Kidney (tissue), 14 donors: Measurements from ENCODE around the gene ATAD2B. TPM values are rescaled to one million over a fixed set of nuclear protein-coding genes. Genes with fewer than 3 reads are reported as not detected.

Source experiments
- DNase-seq, 5 donors: peaks; one replicate each; pipeline ENCODE4 v3.0.0-alpha.2; 2013 to 2020
- FAIRE-seq: peaks from 2 replicates; lab custom pipeline; 2012; peaks lifted over from hg19 to GRCh38; lab: Jason Lieb, UNC
- H3K27ac ChIP-seq, 2 donors: one replicate each; pipeline ENCODE4 v1.7.0; 2013; ENCODE audit warnings: low read depth in 2 of 2, low read length in 2 of 2, inconsistent platforms in 1 of 2
- H3K27me3 ChIP-seq: one replicate; pipeline ENCODE4 v1.7.1; 2013; ENCODE audit warnings: low read length, inconsistent platforms; ENCODE audit not compliant: control insufficient read depth, insufficient read depth
- H3K36me3 ChIP-seq, 3 donors: one replicate each; pipeline versions ENCODE4 v1.7.0 to v1.7.1; 2013; ENCODE audit warnings: low read length in 3 of 3, control low read depth in 1 of 3, inconsistent platforms in 1 of 3; ENCODE audit not compliant: insufficient read depth in 3 of 3, control insufficient read depth in 2 of 3
- H3K4me1 ChIP-seq, 3 donors: one replicate each; pipeline versions ENCODE4 v1.7.0 to v1.7.1; 2013; ENCODE audit warnings: low read length in 3 of 3, inconsistent platforms in 1 of 3, low read depth in 1 of 3; ENCODE audit not compliant: control insufficient read depth in 2 of 3, insufficient read depth in 2 of 3
- H3K4me3 ChIP-seq, 3 donors: one replicate each; pipeline versions ENCODE4 v1.7.0 to v1.8.1; 2013; ENCODE audit warnings: low read length in 3 of 3, control low read depth in 1 of 3, inconsistent platforms in 1 of 3
- H3K9ac ChIP-seq, 3 donors: one replicate each; pipeline versions ENCODE4 v1.7.0 to v1.7.1; 2013; ENCODE audit warnings: low read length in 3 of 3, control low read depth in 1 of 3, inconsistent platforms in 1 of 3
- H3K9me3 ChIP-seq, 3 donors: one replicate each; pipeline versions ENCODE4 v1.7.0 to v1.7.1; 2013; ENCODE audit warnings: low read length in 3 of 3, control low read depth in 1 of 3, inconsistent platforms in 1 of 3; ENCODE audit not compliant: control insufficient read depth in 2 of 3, insufficient read depth in 1 of 3
- CTCF ChIP-seq: IDR thresholded peaks from 3 replicates; pipeline ENCODE4 v1.5.1; 2012; ENCODE audit warnings: mild to moderate bottlenecking, moderate library complexity, borderline replicate concordance; ENCODE audit not compliant: insufficient read depth; ENCODE audit errors: extremely low read depth
- intact Hi-C: fragments of 100-400 bp; cut with DNase I; formaldehyde crosslinking; loops from one replicate; pipeline ENCODE4 v1.11.1; 2022
- polyA plus RNA-seq: library from polyadenylated mRNA; stranded (reverse); fragments of 350-450 nt; fragmentation: Illumina TruSeq; extraction: RNeasy Lipid Tissue Mini Kit (QIAGEN cat#74804); gene quantifications from one replicate; pipeline ENCODE4 v1.2.3, GENCODE V29; 2014; ENCODE audit warnings: low read depth, low replicate concordance; ENCODE audit not compliant: insufficient read depth
- total RNA-seq: library from RNA; stranded (reverse); fragmentation: NEBNext Ultra II Directional; extraction: Animal tissue kit (Norgen Biotek cat#: 25700); gene quantifications from one replicate; pipeline ENCODE4 v1.2.1, GENCODE V29; 2021
- donor health status: control.
- donor health status: control.
- donor health status: control.
- donor health status: control.
- donor health status: control.
- donor health status: DM: yes; HTN: yes; CAD: no.
- donor health status: Normal renal cell carcinoma (clear cell type).

The ATAD2B gene
- total and polyA plus RNA-seq, 2 donors from 2014 or later = 2.3 to 28.7 TPM

DNA sequence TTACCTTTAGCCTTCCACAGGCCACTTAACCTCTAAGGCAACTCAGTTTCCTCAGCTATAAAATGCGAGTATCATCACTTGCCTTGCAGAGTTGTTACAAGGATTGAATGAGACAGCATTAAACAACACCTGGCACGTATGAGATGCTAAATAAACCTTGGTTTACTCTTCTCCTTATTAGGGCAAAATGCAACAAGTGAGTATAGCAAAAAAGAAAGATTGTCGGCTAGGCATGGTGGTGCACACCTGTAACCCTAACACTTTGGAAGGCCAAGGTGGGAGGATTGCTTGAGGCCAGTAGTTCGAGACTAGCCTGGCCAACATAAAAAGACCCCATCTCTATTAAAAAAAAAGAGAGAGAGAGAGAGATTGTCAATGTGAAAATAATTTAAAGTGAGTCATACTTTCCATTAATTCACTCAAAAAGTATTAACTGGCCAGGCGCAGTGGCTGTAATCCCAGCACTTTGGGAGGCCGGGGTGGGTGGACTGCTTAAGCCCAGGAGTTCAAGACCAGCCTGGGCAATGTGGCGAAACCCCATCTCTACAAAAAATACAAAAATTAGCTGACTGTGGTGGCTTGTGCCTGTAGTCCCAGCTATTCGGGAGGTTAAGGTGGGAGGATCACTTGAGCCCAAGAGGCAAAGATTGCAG is 8.0 kb downstream of the ATAD2B start:
- Histone ChIP-seq H3K9ac (no peak overlapping the region), H3K27ac (no peak overlapping the region), H3K9me3 (no peaks in the 10 kb centered on the region), H3K4me3 (no peak overlapping the region), H3K36me3 (no peaks in the 10 kb centered on the region), H3K27me3 (no peaks in the 10 kb centered on the region), H3K4me1 (no peaks in the 10 kb centered on the region)
- intact Hi-C loops = no loop called here
- no peak for TF ChIP-seq CTCF
- DNase-seq (no peak), FAIRE-seq (no peak)

- Histone ChIP-seq H3K4me3 (no peak overlapping the region), H3K27me3 (no peaks in the 10 kb centered on the region), H3K27ac (no peak overlapping the region), H3K9me3 (no peaks in the 10 kb centered on the region), H3K9ac (no peak overlapping the region), H3K4me1 (no peaks in the 10 kb centered on the region), H3K36me3 (no peaks in the 10 kb centered on the region)
- DNase-seq (no peak), FAIRE-seq (no peak)
- intact Hi-C loops = no loop called here
- no peak for TF ChIP-seq CTCF
Measured at GRCh38 chr2:23916727-23917405, 10.1 kb downstream of the ATAD2B start.

DNA sequence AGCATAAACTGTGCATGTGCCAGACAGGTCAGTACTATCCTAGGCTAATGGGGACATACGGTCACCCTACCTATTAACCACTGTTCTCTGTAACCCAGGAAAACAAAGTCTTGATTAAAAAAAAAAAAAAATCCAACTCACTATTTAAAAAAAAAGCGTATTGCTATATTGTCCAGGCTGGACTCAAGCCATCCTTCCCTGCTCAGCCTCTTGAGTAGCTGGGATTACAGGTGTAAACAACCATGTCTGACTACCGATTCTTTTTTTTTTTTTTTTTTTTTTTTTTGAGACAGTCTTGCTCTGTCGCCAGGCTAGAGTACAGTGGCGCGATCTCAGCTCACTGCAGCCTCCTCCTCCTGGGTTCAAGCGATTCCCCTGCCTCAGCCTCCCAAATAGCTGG is 11.6 kb downstream of the ATAD2B start:
- Histone ChIP-seq H3K4me1 (no peaks in the 10 kb centered on the region), H3K36me3 (no peaks in the 10 kb centered on the region), H3K27me3 (no peaks in the 10 kb centered on the region), H3K9me3 (no peaks in the 10 kb centered on the region), H3K4me3 (no peak overlapping the region), H3K9ac (no peak overlapping the region), H3K27ac (no peak overlapping the region)
- no peak for TF ChIP-seq CTCF
- FAIRE-seq (no peak), DNase-seq (no peak)
- intact Hi-C loops = no loop called here
